Measurements from ENCODE around the gene STUM. TPM values are rescaled to one million over a fixed set of nuclear protein-coding genes. Genes with fewer than 3 reads are reported as not detected.

Gene STUM
- total RNA-seq, 1 experiment from 2014 or later, result 0.11 TPM

- no peak for DNase-seq
- Mint-ChIP-seq H3K4me3 (no peak overlapping the region), H3K27ac (no peak overlapping the region), H3K36me3 (ENCODE audit: insufficient read depth in 1 of 3, low read depth in 3 of 3) (no peaks in the 10 kb centered on the region; a peak in 1 of 7 replicates), H3K9me3 (no peaks in the 10 kb centered on the region), H3K4me1 (peaks cover 12 to 23% of the 10 kb centered on the region in 2 experiments), H3K27me3 (ENCODE audit: low read depth) (no peaks in the 10 kb centered on the region)
- WGBS (ENCODE audit: extremely low coverage, insufficient read length, low lambda C conversion rate), result no CpG with 5 or more reads among the region's 6 CpGs
- Histone ChIP-seq H3K23ac (ENCODE audit: insufficient read length, low read depth, low read length) (no peak overlapping the region), H3K14ac (ENCODE audit: insufficient read depth, low read length) (no peak overlapping the region), H2BK120ac (ENCODE audit: low read depth, low read length, poor library complexity, severe bottlenecking) (no peak overlapping the region), H3K56ac (ENCODE audit: insufficient read length, low read depth, low read length) (no peak overlapping the region), H2BK15ac (ENCODE audit: low read depth, low read length) (no peak overlapping the region), H3K23me2 (ENCODE audit: insufficient read length, low read depth, low read length, poor library complexity, severe bottlenecking) (no peaks in the 10 kb centered on the region), H3K9ac (ENCODE audit: extremely low read depth, insufficient read length, low read length) (no peak overlapping the region), H3K79me2 (ENCODE audit: insufficient read depth, low read length) (no peaks in the 10 kb centered on the region), H3T11ph (ENCODE audit: low read length) (no peak overlapping the region), H2AK5ac (ENCODE audit: insufficient read length, low read length) (no peak overlapping the region), H3K4ac (ENCODE audit: low read depth, low read length) (no peak overlapping the region), H3K27me3 (ENCODE audit: insufficient read depth, low read length) (no peaks in the 10 kb centered on the region), H3K27ac (ENCODE audit: insufficient read length, low read depth, low read length) (no peak overlapping the region), H4K91ac (ENCODE audit: insufficient read length, low read depth, low read length) (no peak overlapping the region), H4K8ac (replicated peaks; ENCODE audit: insufficient read length, low read depth, low read length) (no peak overlapping the region), H3K9me3 (ENCODE audit: control insufficient read depth, low read depth, low read length) (no peaks in the 10 kb centered on the region), H3K79me1 (ENCODE audit: insufficient read depth, low read depth, low read length, poor library complexity, severe bottlenecking) (no peaks in the 10 kb centered on the region), H4K20me1 (ENCODE audit: control insufficient read depth, insufficient read depth, insufficient read length) (no peaks in the 10 kb centered on the region), H4K5ac (ENCODE audit: insufficient read length, low read depth, low read length) (no peak overlapping the region), H2BK5ac (ENCODE audit: insufficient read length, low read length) (no peak overlapping the region), H2AFZ (ENCODE audit: low read length) (no peak overlapping the region), H3K4me1 (ENCODE audit: insufficient read depth, low read length) (no peaks in the 10 kb centered on the region), H3K4me2 (ENCODE audit: insufficient read depth, insufficient read length, low read length) (no peak overlapping the region), H2BK12ac (ENCODE audit: insufficient read length, low read depth, low read length) (no peak overlapping the region), H3K18ac (ENCODE audit: insufficient read length, low read depth, low read length) (no peak overlapping the region), H2BK20ac (ENCODE audit: low read depth, low read length, poor library complexity, severe bottlenecking) (no peak overlapping the region)
- no peak for TF ChIP-seq CTCF (conservative IDR thresholded peaks at IDR 0.05)
Measured at GRCh38 chr1:226571893-226572292, 23.3 kb downstream of the STUM start.

Data from H9 (cell line).